Mesothelial cell of epicardium (in vitro differentiated cells): ENCODE data around the gene PRLH. TPM values are rescaled to one million over a fixed set of nuclear protein-coding genes. Genes with fewer than 3 reads are reported as not detected.

Experiments used
- DNase-seq, 2 experiments: peaks; one replicate each; pipeline ENCODE4 v3.0.0; 2021; ENCODE audit warnings: low spot score in 2 of 2; ENCODE audit not compliant: unreplicated experiment in 2 of 2
- H3K27ac Mint-ChIP-seq: 2 replicates; pipeline ENCODE4 v1.8.0; 2021; ENCODE audit warnings: mixed read lengths
- H3K27me3 Mint-ChIP-seq: 2 replicates; pipeline ENCODE4 v1.8.0; 2021; ENCODE audit warnings: low read depth, mixed read lengths
- H3K36me3 Mint-ChIP-seq: 2 replicates; pipeline ENCODE4 v1.8.0; 2021; ENCODE audit warnings: mixed read lengths
- H3K4me1 Mint-ChIP-seq: 2 replicates; pipeline ENCODE4 v1.8.0; 2021; ENCODE audit warnings: mixed read lengths
- H3K4me3 Mint-ChIP-seq: 2 replicates; pipeline ENCODE4 v1.8.0; 2021; ENCODE audit warnings: mild to moderate bottlenecking, moderate library complexity, mixed read lengths
- H3K9me3 Mint-ChIP-seq: 2 replicates; pipeline ENCODE4 v1.8.0; 2021; ENCODE audit warnings: mixed read lengths
- total RNA-seq: library from RNA; stranded (reverse); gene quantifications from 3 replicates; pipeline ENCODE4 v1.2.1, GENCODE V29; 2021
- TF ChIP-seq, protein P1 (sequence below): fragments of 200-600 bp; sonication (generic); IDR thresholded peaks from one replicate; pipeline ENCODE4 v1.5.0; 2021; ENCODE audit warnings: antibody characterized with exemption; ENCODE audit not compliant: unreplicated experiment

The PRLH gene
- total RNA-seq, 1 donor from 2014 or later = not detected

DNA sequence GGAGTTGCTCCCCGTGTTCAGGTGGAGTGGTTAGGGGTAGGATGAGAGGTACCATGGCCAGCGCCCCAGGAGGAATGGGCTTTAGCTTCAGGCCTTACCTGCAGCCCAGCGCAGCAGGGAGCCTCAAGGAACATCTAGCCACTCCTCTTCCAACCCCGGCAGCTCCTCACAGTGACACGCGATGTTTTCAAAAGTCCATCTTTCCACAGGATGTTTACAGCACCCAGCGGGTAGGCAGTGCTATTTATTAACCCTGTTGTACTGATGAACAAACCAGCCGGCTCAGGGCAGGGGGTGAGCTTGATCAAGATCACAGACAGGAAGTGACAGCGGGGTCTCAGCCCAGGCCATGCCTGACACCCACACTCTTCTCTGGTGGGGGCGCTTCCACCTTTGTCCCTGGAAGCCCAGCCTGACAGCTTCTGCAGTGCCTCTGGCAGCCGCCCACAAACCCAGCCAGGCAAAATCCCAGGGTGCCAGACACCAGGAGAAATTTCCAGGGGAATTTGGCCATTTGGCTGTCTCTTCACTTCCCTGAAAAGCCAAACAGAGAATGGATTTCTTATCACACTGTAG, 18.4 kb upstream of the PRLH start:
- Mint-ChIP-seq H3K4me1 (no peaks in the 10 kb centered on the region), H3K27ac (no peak overlapping the region), H3K36me3 (no peaks in the 10 kb centered on the region), H3K27me3 (no peaks in the 10 kb centered on the region), H3K9me3 (no peaks in the 10 kb centered on the region), H3K4me3 (no peak overlapping the region)
- DNase-seq = no peak
- TF ChIP-seq, protein P1, sequence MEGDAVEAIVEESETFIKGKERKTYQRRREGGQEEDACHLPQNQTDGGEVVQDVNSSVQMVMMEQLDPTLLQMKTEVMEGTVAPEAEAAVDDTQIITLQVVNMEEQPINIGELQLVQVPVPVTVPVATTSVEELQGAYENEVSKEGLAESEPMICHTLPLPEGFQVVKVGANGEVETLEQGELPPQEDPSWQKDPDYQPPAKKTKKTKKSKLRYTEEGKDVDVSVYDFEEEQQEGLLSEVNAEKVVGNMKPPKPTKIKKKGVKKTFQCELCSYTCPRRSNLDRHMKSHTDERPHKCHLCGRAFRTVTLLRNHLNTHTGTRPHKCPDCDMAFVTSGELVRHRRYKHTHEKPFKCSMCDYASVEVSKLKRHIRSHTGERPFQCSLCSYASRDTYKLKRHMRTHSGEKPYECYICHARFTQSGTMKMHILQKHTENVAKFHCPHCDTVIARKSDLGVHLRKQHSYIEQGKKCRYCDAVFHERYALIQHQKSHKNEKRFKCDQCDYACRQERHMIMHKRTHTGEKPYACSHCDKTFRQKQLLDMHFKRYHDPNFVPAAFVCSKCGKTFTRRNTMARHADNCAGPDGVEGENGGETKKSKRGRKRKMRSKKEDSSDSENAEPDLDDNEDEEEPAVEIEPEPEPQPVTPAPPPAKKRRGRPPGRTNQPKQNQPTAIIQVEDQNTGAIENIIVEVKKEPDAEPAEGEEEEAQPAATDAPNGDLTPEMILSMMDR = no peak

DNA sequence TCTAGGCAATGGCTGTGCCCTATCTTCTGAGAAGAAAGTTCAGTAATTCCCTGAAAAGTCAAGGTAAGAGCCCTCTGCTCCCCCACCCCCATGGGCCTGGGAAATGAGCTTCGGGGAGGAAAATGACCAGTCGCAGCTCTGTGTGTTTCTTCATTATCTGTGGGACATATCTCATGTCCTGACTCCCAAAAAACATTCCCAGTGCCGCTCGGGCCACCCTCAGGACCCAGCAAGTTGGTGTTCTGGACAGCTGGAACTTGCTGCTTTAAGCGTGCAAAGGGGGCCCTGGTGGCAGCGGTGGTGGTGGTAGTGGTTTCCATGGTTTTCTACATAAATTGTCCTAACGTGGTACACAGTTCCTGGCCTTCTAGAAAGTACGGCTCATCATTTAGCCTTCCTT, 17.2 kb upstream of the PRLH start:
- Mint-ChIP-seq H3K4me3 (no peak overlapping the region), H3K36me3 (peaks cover 8% of the 10 kb centered on the region), H3K27ac (no peak overlapping the region), H3K27me3 (no peaks in the 10 kb centered on the region), H3K9me3 (no peaks in the 10 kb centered on the region), H3K4me1 (no peaks in the 10 kb centered on the region)
- DNase-seq = no peak
- TF ChIP-seq, protein P1 = no peak

DNA sequence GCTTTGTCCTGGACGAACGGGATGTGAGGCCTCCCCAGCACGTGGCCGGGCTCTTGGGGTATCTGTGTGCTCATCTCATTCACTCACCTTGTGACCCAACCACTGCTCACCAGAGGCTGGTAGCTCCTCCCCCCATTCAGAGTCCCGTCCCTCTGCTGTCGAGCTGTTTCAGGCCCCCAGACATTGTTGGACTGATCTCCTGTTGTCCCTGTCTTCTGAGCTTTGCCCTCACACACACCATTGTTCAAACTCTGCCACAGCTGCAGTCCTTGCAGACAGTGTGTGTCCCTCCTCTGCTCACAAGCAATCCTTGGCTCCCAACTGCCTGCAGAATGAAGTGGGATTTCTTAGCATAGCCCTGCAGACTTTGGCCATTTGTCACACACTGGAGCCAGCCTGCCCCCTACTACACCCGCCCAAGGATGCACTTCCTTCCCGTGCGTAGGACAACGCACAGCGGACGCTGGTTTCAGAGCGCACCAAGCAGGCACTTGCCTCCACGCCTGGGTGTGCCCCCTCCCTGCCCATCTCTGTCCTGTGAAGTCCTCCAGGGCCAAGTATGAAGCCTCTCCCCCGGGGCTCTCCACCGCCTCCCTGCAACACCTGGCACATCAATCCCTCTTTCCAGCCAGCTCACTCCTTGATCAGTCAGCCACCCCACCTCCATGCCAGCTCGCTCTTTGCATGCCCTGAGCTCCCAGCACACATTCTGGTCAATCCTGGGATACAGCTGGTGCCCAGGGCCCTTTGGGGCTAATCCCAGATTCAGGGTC, 16.5 kb upstream of the PRLH start:
- H3K4me1 Mint-ChIP-seq = no peaks in the 10 kb centered on the region
- H3K27me3 Mint-ChIP-seq = no peaks in the 10 kb centered on the region
- DNase-seq = no peak
- TF ChIP-seq, protein P1 = no peak
- peaks cover 11% of the 10 kb centered on the region for H3K36me3 Mint-ChIP-seq
- no peak overlapping the region for H3K4me3 Mint-ChIP-seq
- no peak overlapping the region for H3K27ac Mint-ChIP-seq
- H3K9me3 Mint-ChIP-seq = peaks cover 3% of the 10 kb centered on the region

DNA sequence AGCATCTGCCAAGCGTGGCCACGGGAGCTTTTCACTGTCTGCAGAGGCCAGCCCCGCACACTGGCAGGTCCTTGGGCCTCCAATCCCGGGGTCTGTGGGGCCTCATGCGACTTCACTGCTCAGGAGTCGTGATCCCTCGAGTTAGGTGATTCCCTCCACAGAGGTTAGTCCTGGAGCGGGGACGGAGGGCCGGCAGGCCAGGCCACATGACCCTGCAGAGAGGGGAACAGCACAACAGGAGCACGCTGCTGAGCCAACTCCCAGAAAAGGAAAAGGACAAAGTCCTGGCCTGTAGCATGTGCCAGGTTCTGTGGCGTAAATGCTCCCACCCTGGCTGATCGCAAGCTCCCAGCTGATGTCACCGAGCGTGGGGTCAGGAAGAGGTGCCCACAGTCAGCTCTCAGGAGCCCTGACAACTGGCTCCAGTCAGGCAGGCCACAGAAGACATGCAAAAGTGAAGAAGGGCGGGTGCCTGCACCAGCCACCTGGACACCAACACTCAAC, 15.3 kb upstream of the PRLH start:
- Mint-ChIP-seq H3K36me3 (peaks cover 11% of the 10 kb centered on the region), H3K27ac (no peak overlapping the region), H3K27me3 (no peaks in the 10 kb centered on the region), H3K4me1 (no peaks in the 10 kb centered on the region), H3K9me3 (peaks cover 9% of the 10 kb centered on the region), H3K4me3 (no peak overlapping the region)
- no peak for DNase-seq
- TF ChIP-seq, protein P1 = no peak

DNA sequence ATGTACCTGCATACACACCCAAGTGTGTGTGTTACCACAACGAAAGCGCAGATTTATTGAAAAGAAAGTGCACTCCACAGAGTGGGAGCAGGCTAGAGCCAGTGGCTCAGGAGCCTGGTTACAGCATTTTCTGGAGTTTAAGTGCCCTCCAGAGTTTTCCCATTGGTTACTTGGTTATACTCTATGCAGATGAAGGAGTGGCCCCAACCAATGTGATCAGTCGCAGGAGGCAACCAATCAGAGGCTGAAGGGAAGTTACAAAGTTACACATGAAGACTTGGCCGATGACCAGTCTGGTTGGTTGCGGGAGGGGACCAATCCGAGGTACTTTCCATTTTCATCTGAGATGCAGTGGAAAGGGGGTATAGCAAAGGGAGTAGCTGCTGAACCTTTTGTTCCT, 13.5 kb upstream of the PRLH start:
- H3K9me3 Mint-ChIP-seq = peaks cover 11% of the 10 kb centered on the region
- TF ChIP-seq, protein P1 = no peak
- peaks cover under 1% of the 10 kb centered on the region for H3K27me3 Mint-ChIP-seq
- H3K4me3 Mint-ChIP-seq = no peak overlapping the region
- DNase-seq = no peak
- no peak overlapping the region for H3K27ac Mint-ChIP-seq
- H3K4me1 Mint-ChIP-seq = no peaks in the 10 kb centered on the region
- peaks cover 11% of the 10 kb centered on the region for H3K36me3 Mint-ChIP-seq
